Body of pancreas (tissue), 4 donors: Measurements from ENCODE around the gene NLRP12.

Source experiments
- POLR2A ChIP-seq, 3 donors: fragments of 450-650 bp; IDR thresholded peaks; one replicate each; pipeline ENCODE4 v1.6.1; 2016; ENCODE audit warnings: antibody characterized with exemption in 3 of 3, mild to moderate bottlenecking in 2 of 3
- TF ChIP-seq, protein P1 (sequence below), 7 experiments: fragments of 450-650 bp in 4 of 7; fragments of 200-600 bp in 3 of 7; sonication (generic) in 3 of 7; IDR thresholded peaks; one replicate each; pipeline ENCODE4 v1.5.1; 2016 to 2019; ENCODE audit warnings: antibody characterized with exemption in 7 of 7

DNA sequence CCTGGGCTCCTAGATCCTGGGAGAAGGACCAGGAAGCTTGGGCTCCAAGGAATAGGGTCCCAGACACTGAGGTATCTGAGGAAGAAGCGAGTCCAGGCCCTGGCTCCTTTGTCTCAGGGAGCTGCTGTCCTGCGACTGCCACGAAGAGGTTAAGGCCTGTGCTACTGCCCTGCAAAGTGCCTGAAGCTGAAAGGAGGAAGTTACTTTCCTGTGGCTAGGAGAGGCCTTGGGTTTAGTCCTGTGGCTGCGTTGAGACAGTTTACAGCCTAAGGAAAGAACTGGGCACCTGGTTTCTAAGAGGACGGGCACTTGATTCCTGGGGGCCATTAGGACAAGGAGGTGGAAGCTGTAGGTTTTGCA lies 46.4 kb upstream of the NLRP12 start:
- TF ChIP-seq, protein P1, sequence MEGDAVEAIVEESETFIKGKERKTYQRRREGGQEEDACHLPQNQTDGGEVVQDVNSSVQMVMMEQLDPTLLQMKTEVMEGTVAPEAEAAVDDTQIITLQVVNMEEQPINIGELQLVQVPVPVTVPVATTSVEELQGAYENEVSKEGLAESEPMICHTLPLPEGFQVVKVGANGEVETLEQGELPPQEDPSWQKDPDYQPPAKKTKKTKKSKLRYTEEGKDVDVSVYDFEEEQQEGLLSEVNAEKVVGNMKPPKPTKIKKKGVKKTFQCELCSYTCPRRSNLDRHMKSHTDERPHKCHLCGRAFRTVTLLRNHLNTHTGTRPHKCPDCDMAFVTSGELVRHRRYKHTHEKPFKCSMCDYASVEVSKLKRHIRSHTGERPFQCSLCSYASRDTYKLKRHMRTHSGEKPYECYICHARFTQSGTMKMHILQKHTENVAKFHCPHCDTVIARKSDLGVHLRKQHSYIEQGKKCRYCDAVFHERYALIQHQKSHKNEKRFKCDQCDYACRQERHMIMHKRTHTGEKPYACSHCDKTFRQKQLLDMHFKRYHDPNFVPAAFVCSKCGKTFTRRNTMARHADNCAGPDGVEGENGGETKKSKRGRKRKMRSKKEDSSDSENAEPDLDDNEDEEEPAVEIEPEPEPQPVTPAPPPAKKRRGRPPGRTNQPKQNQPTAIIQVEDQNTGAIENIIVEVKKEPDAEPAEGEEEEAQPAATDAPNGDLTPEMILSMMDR (IDR thresholded peaks at IDR 0.05): no peak
- TF ChIP-seq POLR2A (IDR thresholded peaks at IDR 0.05): peak in 1 of 3 donors; percentile 11
